CD14-positive monocyte (primary cell): ENCODE results near the gene NPW. TPM values are rescaled to one million over a fixed set of nuclear protein-coding genes. Genes with fewer than 3 reads are reported as not detected.

Experiments used
- DNase-seq, 3 donors: peaks; one replicate each; pipeline ENCODE4 v3.0.0-alpha.2; 2011 to 2022
- H2AFZ ChIP-seq: 2 replicates; pipeline ENCODE4 v1.6.0; 2012; ENCODE audit warnings: mild to moderate bottlenecking, low read depth, low read length, inconsistent platforms; ENCODE audit not compliant: insufficient read depth, poor library complexity, severe bottlenecking
- H3K27ac ChIP-seq, 2 donors: 1 replicate in 1 of 2; 2 replicates in 1 of 2; pipeline ENCODE4 v1.5.1; 2012 to 2013; ENCODE audit warnings: low read length in 2 of 2, control low read depth in 1 of 2, inconsistent platforms in 1 of 2, low read depth in 1 of 2, mild to moderate bottlenecking in 1 of 2
- H3K27me3 ChIP-seq, 2 donors: one replicate each; pipeline versions ENCODE4 v1.6.0 to v1.6.1; 2011 to 2013; ENCODE audit warnings: low read length in 2 of 2; ENCODE audit not compliant: control insufficient read depth in 2 of 2, insufficient read depth in 2 of 2
- H3K36me3 ChIP-seq, 2 donors: replicated peaks in 1 of 2; 1 replicate in 1 of 2; 2 replicates in 1 of 2; pipeline versions ENCODE4 v1.5.1 to v1.6.1; 2012 to 2013; ENCODE audit warnings: low read length in 2 of 2, control low read depth in 1 of 2, inconsistent platforms in 1 of 2, mild to moderate bottlenecking in 1 of 2; ENCODE audit not compliant: insufficient read depth in 2 of 2, control insufficient read depth in 1 of 2
- H3K4me1 ChIP-seq, 2 donors: 1 replicate in 1 of 2; 2 replicates in 1 of 2; pipeline versions ENCODE4 v1.5.1 to v1.6.1; 2012 to 2013; ENCODE audit warnings: low read length in 2 of 2, control low read depth in 1 of 2, inconsistent platforms in 1 of 2, mild to moderate bottlenecking in 1 of 2, moderate library complexity in 1 of 2; ENCODE audit not compliant: insufficient read depth in 2 of 2, control insufficient read depth in 1 of 2
- H3K4me2 ChIP-seq: replicated peaks from 2 replicates; pipeline ENCODE3; 2012; ENCODE audit warnings: low read length, moderate library complexity, mild to moderate bottlenecking; ENCODE audit not compliant: poor library complexity, severe bottlenecking; ENCODE audit errors: extremely low read depth
- H3K4me3 ChIP-seq, 3 experiments: fragments of 200-600 bp in 1 of 3; sonication (generic) in 1 of 3; replicated peaks in 1 of 3; 1 replicate in 2 of 3; 2 replicates in 1 of 3; pipeline ENCODE4 v1.5.1; 2011 to 2013; ENCODE audit warnings: low read length in 3 of 3, mild to moderate bottlenecking in 3 of 3, control low read depth in 2 of 3, low read depth in 2 of 3, inconsistent platforms in 1 of 3, moderate library complexity in 1 of 3
- H3K79me2 ChIP-seq: 2 replicates; pipeline ENCODE4 v1.6.0; 2012; ENCODE audit warnings: mild to moderate bottlenecking, control low read depth, inconsistent platforms, low read length, moderate library complexity; ENCODE audit not compliant: insufficient read depth
- H3K9ac ChIP-seq: 2 replicates; pipeline ENCODE4 v1.6.0; 2017; ENCODE audit warnings: low read length, mild to moderate bottlenecking; ENCODE audit not compliant: insufficient read depth, poor library complexity, severe bottlenecking
- H3K9me3 ChIP-seq, 2 donors: replicated peaks in 1 of 2; 1 replicate in 1 of 2; 2 replicates in 1 of 2; pipeline versions ENCODE4 v1.5.1 to v1.6.1; 2012 to 2013; ENCODE audit warnings: low read length in 2 of 2, control low read depth in 1 of 2; ENCODE audit not compliant: control insufficient read depth in 1 of 2, insufficient read depth in 1 of 2
- H4K20me1 ChIP-seq: 2 replicates; pipeline ENCODE4 v1.6.0; 2012; ENCODE audit warnings: mild to moderate bottlenecking, low read length, control low read depth, moderate library complexity; ENCODE audit not compliant: insufficient read depth
- H3K27ac Mint-ChIP-seq, 7 donors: one replicate each; pipeline ENCODE4 v1.8.0; 2020; ENCODE audit warnings: mild to moderate bottlenecking in 7 of 7, mixed read lengths in 7 of 7, moderate library complexity in 6 of 7, inconsistent platforms in 2 of 7
- H3K27me3 Mint-ChIP-seq, 3 donors: one replicate each; pipeline ENCODE4 v1.8.0; 2021 to 2022; ENCODE audit warnings: low read depth in 3 of 3, mild to moderate bottlenecking in 3 of 3, mixed read lengths in 3 of 3, moderate library complexity in 3 of 3, inconsistent platforms in 1 of 3
- H3K36me3 Mint-ChIP-seq, 2 donors: one replicate each; pipeline ENCODE4 v1.8.0; 2020; ENCODE audit warnings: mixed read lengths in 2 of 2, inconsistent platforms in 1 of 2, mild to moderate bottlenecking in 1 of 2
- H3K4me1 Mint-ChIP-seq: one replicate; pipeline ENCODE4 v1.8.0; 2020; ENCODE audit warnings: mild to moderate bottlenecking, mixed read lengths
- H3K4me3 Mint-ChIP-seq, 2 donors: one replicate each; pipeline ENCODE4 v1.8.0; 2020; ENCODE audit warnings: mild to moderate bottlenecking in 2 of 2, mixed read lengths in 2 of 2, moderate library complexity in 1 of 2
- H3K9me3 Mint-ChIP-seq, 7 donors: one replicate each; pipeline ENCODE4 v1.8.0; 2020 to 2022; ENCODE audit warnings: mixed read lengths in 7 of 7, mild to moderate bottlenecking in 6 of 7, moderate library complexity in 6 of 7, inconsistent platforms in 2 of 7
- CTCF ChIP-seq: fragments of 200-600 bp; IDR thresholded peaks from one replicate; pipeline ENCODE4 v1.8.0; 2022; ENCODE audit warnings: antibody characterized with exemption, mild to moderate bottlenecking
- WGBS: methylation state at CpG from one replicate; pipeline ENCODE4 v1.1.5; 2013; ENCODE audit warnings: missing lambda C conversion rate; ENCODE audit not compliant: insufficient coverage; 5-methylcytosine and 5-hydroxymethylcytosine counted together
- intact Hi-C, 2 donors: fragments of 100-400 bp; cut with micrococcal nuclease; formaldehyde crosslinking; loops; one replicate each; pipeline versions ENCODE4 v1.15.0 to v1.15.1; 2023
- polyA plus RNA-seq, 3 donors: library from polyadenylated mRNA; depleted of rRNA in 1 of 3; unstranded in 2 of 3; stranded (reverse) in 1 of 3; fragments of 300-500 nt in 2 of 3; fragments of >200 nt in 1 of 3; fragmentation: Illumina TruSeq in 2 of 3; gene quantifications; 1 replicate in 2 of 3; 2 replicates in 1 of 3; pipeline ENCODE4 v1.2.3, GENCODE V29; 2012 to 2021

The NPW gene
- polyA plus RNA-seq, 3 donors, result not detected

DNA sequence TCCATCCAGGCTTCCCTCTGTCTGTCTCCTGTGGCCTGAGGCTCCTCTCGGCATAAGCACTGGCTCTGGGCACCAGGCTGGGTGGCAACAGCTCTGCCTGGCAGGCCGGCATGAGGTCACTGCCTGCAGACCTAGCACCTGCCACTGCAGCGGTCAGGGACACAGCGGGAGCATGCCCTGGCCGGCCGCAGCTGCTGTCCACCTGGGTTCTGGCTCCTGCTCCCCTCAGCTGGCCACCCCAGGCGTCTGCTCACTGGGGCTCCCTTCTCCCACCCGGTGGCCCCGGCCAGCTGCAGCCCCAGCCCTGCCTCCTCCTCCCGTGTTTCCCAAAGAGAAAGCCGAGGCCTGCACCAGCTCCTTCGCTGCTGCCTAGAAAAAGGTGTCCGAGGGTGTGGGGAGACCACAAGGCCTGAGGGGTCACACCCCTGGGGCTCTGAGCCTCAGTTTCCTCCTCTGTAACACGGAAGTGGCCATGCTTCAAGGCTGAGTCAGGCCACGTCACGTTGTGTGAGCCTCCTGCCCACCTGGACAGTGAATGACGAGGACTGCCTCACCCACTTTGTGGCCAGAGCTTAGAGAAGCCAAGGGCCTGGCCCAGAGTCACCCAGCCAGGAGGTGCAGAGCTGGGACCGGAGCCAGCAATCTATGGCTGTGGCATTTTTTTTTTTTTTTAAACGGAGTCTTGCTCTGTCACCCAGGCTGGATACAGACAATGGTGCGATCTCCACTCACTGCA lies 21.4 kb downstream of the NPW start:
- Histone ChIP-seq H3K4me1 (peaks cover 12 to 15% of the 10 kb centered on the region in 2 donors), H3K36me3 (no peaks in the 10 kb centered on the region), H3K4me2 (no peak overlapping the region), H3K9ac (no peak overlapping the region), H3K79me2 (no peaks in the 10 kb centered on the region), H3K9me3 (no peaks in the 10 kb centered on the region), H4K20me1 (no peaks in the 10 kb centered on the region), H2AFZ (no peak overlapping the region), H3K27me3 (no peaks in the 10 kb centered on the region), H3K4me3 (no peak overlapping the region), H3K27ac (no peak overlapping the region)
- intact Hi-C loops, result no loop called here
- H3K4me3 Mint-ChIP-seq, result no peak overlapping the region
- H3K27ac Mint-ChIP-seq, result no peak overlapping the region
- peaks cover 0 to 3% (median 0%) of the 10 kb centered on the region in 3 donors for H3K27me3 Mint-ChIP-seq
- 92% methylated on average over 18 of the region's 20 CpGs for WGBS
- no peak for DNase-seq
- peaks cover 3 to 4% of the 10 kb centered on the region in 2 donors for H3K36me3 Mint-ChIP-seq
- TF ChIP-seq CTCF, result no peak
- no peaks in the 10 kb centered on the region for H3K9me3 Mint-ChIP-seq
- peaks cover 8% of the 10 kb centered on the region for H3K4me1 Mint-ChIP-seq

DNA sequence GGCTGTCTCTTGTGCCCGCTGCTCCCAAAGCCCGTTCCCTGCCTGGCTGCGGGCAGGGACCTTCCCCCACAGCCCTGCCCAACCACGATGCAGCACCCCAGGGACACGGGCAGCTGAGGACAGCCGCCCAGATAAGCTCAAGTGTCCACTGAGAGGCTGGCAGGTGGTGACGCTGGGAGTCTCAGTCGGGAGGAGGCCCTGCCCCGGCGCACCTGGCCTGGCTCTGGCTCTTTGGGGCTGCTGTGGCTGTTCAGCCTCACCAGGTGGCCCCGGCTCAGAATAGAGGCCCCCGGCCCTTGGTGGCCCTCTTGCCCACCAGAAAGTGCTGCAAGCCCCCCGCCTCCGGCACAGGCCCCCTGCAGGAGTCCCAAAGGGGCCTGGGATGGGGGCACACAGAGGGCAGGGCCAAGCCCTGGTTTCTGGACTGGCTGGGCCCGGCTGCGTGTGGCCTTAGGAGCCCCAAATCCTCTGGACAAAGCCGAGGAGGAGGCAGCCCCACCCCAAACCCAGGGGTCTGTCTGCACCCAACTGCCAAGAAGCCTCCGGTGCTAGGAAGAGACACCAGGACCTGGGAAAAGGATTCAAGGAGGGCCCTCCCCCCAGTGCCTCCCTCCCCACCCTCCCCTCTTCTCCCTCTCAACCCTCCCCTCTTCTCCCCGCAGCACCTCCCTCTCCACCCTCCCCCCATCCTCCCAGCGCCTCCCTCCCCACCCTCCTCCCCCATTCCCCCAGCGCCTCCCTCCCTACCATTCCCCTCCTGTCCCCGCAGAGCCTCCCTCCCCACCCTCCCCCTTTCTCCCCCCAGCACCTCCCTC lies 22.8 kb downstream of the NPW start:
- Histone ChIP-seq H3K4me2 (no peak overlapping the region), H3K9me3 (no peaks in the 10 kb centered on the region), H3K27me3 (no peaks in the 10 kb centered on the region), H3K4me3 (no peak overlapping the region), H4K20me1 (no peaks in the 10 kb centered on the region), H3K4me1 (peaks cover 18 to 23% of the 10 kb centered on the region in 2 donors), H2AFZ (no peak overlapping the region), H3K9ac (no peak overlapping the region), H3K79me2 (no peaks in the 10 kb centered on the region), H3K36me3 (no peaks in the 10 kb centered on the region), H3K27ac (no peak overlapping the region)
- DNase-seq, result no peak
- Mint-ChIP-seq H3K4me3 (no peak overlapping the region), H3K36me3 (peaks cover 3 to 4% of the 10 kb centered on the region in 2 donors), H3K4me1 (peaks cover 17% of the 10 kb centered on the region), H3K27me3 (peaks cover 0 to 2% (median 0%) of the 10 kb centered on the region in 3 donors), H3K9me3 (no peaks in the 10 kb centered on the region), H3K27ac (no peak overlapping the region)
- WGBS, result 93% methylated on average over 17 of the region's 22 CpGs
- no peak for TF ChIP-seq CTCF
- intact Hi-C loops, result no loop called here
